Kidney (tissue), 14 donors: ENCODE results near the gene MGST3. TPM values are rescaled to one million over a fixed set of nuclear protein-coding genes. Genes with fewer than 3 reads are reported as not detected.
A peak's percentile ranks its signal among the peaks of the same experiment; 100 is the strongest.
"Not testable (repeated sequence)": the region's sequence is repeated elsewhere in the genome, so short reads cannot be mapped to it uniquely, and the experiment has no call there.

Experiments
- DNase-seq, 5 donors: peaks; one replicate each; pipeline ENCODE4 v3.0.0-alpha.2; 2013 to 2020
- FAIRE-seq: peaks from 2 replicates; lab custom pipeline; 2012; peaks lifted over from hg19 to GRCh38; lab: Jason Lieb, UNC
- H3K27ac ChIP-seq, 2 donors: one replicate each; pipeline ENCODE4 v1.7.0; 2013; ENCODE audit warnings: low read depth in 2 of 2, low read length in 2 of 2, inconsistent platforms in 1 of 2
- H3K27me3 ChIP-seq: one replicate; pipeline ENCODE4 v1.7.1; 2013; ENCODE audit warnings: low read length, inconsistent platforms; ENCODE audit not compliant: control insufficient read depth, insufficient read depth
- H3K36me3 ChIP-seq, 3 donors: one replicate each; pipeline versions ENCODE4 v1.7.0 to v1.7.1; 2013; ENCODE audit warnings: low read length in 3 of 3, control low read depth in 1 of 3, inconsistent platforms in 1 of 3; ENCODE audit not compliant: insufficient read depth in 3 of 3, control insufficient read depth in 2 of 3
- H3K4me1 ChIP-seq, 3 donors: one replicate each; pipeline versions ENCODE4 v1.7.0 to v1.7.1; 2013; ENCODE audit warnings: low read length in 3 of 3, inconsistent platforms in 1 of 3, low read depth in 1 of 3; ENCODE audit not compliant: control insufficient read depth in 2 of 3, insufficient read depth in 2 of 3
- H3K4me3 ChIP-seq, 3 donors: one replicate each; pipeline versions ENCODE4 v1.7.0 to v1.8.1; 2013; ENCODE audit warnings: low read length in 3 of 3, control low read depth in 1 of 3, inconsistent platforms in 1 of 3
- H3K9ac ChIP-seq, 3 donors: one replicate each; pipeline versions ENCODE4 v1.7.0 to v1.7.1; 2013; ENCODE audit warnings: low read length in 3 of 3, control low read depth in 1 of 3, inconsistent platforms in 1 of 3
- H3K9me3 ChIP-seq, 3 donors: one replicate each; pipeline versions ENCODE4 v1.7.0 to v1.7.1; 2013; ENCODE audit warnings: low read length in 3 of 3, control low read depth in 1 of 3, inconsistent platforms in 1 of 3; ENCODE audit not compliant: control insufficient read depth in 2 of 3, insufficient read depth in 1 of 3
- CTCF ChIP-seq: IDR thresholded peaks from 3 replicates; pipeline ENCODE4 v1.5.1; 2012; ENCODE audit warnings: mild to moderate bottlenecking, moderate library complexity, borderline replicate concordance; ENCODE audit not compliant: insufficient read depth; ENCODE audit errors: extremely low read depth
- intact Hi-C: fragments of 100-400 bp; cut with DNase I; formaldehyde crosslinking; loops from one replicate; pipeline ENCODE4 v1.11.1; 2022
- polyA plus RNA-seq: library from polyadenylated mRNA; stranded (reverse); fragments of 350-450 nt; fragmentation: Illumina TruSeq; extraction: RNeasy Lipid Tissue Mini Kit (QIAGEN cat#74804); gene quantifications from one replicate; pipeline ENCODE4 v1.2.3, GENCODE V29; 2014; ENCODE audit warnings: low read depth, low replicate concordance; ENCODE audit not compliant: insufficient read depth
- total RNA-seq: library from RNA; stranded (reverse); fragmentation: NEBNext Ultra II Directional; extraction: Animal tissue kit (Norgen Biotek cat#: 25700); gene quantifications from one replicate; pipeline ENCODE4 v1.2.1, GENCODE V29; 2021
- donor health status: control.
- donor health status: control.
- donor health status: control.
- donor health status: control.
- donor health status: control.
- donor health status: DM: yes; HTN: yes; CAD: no.
- donor health status: Normal renal cell carcinoma (clear cell type).

The MGST3 gene
- total and polyA plus RNA-seq, 2 donors from 2014 or later = 296 to 545 TPM

- H3K27me3 ChIP-seq = no peaks in the 10 kb centered on the region
- no peak overlapping the region for H3K9ac ChIP-seq
- no peak overlapping the region for H3K27ac ChIP-seq
- no peaks in the 10 kb centered on the region for H3K36me3 ChIP-seq
- H3K9me3 ChIP-seq = no peaks in the 10 kb centered on the region
- no peak for DNase-seq
- no peak for TF ChIP-seq CTCF
- no peak overlapping the region for H3K4me3 ChIP-seq
- H3K4me1 ChIP-seq = no peaks in the 10 kb centered on the region
- intact Hi-C loops = loop anchor here (5.0 kb wide), 1 partner anchor 189 kb away; no protein-coding TSS in a partner anchor
- FAIRE-seq = no peak
These were observed 44.6 kb upstream of the MGST3 start for GRCh38 chr1:165586398-165586797.

GRCh38 chr1:165591391-165591790 lies 39.6 kb upstream of the MGST3 start:
- H3K4me1 ChIP-seq, H3K36me3 ChIP-seq, FAIRE-seq, H3K27me3 ChIP-seq, H3K4me3 ChIP-seq, H3K9ac ChIP-seq, DNase-seq, H3K27ac ChIP-seq, intact Hi-C loops, H3K9me3 ChIP-seq: not testable (repeated sequence)

- Histone ChIP-seq H3K27me3 (peaks cover 5% of the 10 kb centered on the region), H3K9ac (no peak overlapping the region), H3K9me3 (no peaks in the 10 kb centered on the region), H3K4me3 (no peak overlapping the region), H3K27ac (no peak overlapping the region), H3K36me3 (no peaks in the 10 kb centered on the region), H3K4me1 (peaks cover 0 to 5% (median 0%) of the 10 kb centered on the region in 3 donors)
- DNase-seq (peak in 4 of 5 donors; percentile 79 to 85 (median 82)), FAIRE-seq (peak; percentile 98)
- intact Hi-C loops = no loop called here
- peak; percentile 91 for TF ChIP-seq CTCF
These were observed 37.9 kb upstream of the MGST3 start for GRCh38 chr1:165592945-165593823.

- H3K36me3 ChIP-seq = no peaks in the 10 kb centered on the region
- no peaks in the 10 kb centered on the region for H3K9me3 ChIP-seq
- H3K27me3 ChIP-seq = peaks cover 5% of the 10 kb centered on the region
- intact Hi-C loops = no loop called here
- H3K4me3 ChIP-seq = no peak overlapping the region
- no peak overlapping the region for H3K9ac ChIP-seq
- no peak for FAIRE-seq
- H3K4me1 ChIP-seq = peaks cover 3 to 5% (median 5%) of the 10 kb centered on the region in 3 donors
- H3K27ac ChIP-seq = no peak overlapping the region
- no peak for TF ChIP-seq CTCF
- no peak for DNase-seq
These were observed 35.6 kb upstream of the MGST3 start for GRCh38 chr1:165595246-165595938.
